ENCODE results near the gene MRPL11.
A peak's percentile ranks its signal among the peaks of the same experiment; 100 is the strongest.

MRPL11 gene

GRCh38 chr11:66386171-66387069 is 52.2 kb downstream of the MRPL11 start:
- DNase-seq (ENCODE audit: low read depth): peak; percentile 93
- peak overlapping the region; percentile 28 for H3K4me3 ChIP-seq (replicated peaks; ENCODE audit: low read depth, low read length)
- no peak for TF ChIP-seq CTCF (IDR thresholded peaks at IDR 0.05; ENCODE audit: low read length, missing control alignments)
